ENCODE results near the gene DEF6. TPM values are rescaled to one million over a fixed set of nuclear protein-coding genes. Genes with fewer than 3 reads are reported as not detected.

The DEF6 gene
- total RNA-seq, 1 experiment from 2014 or later: 37.3 TPM

- intact Hi-C loops (cut with micrococcal nuclease): no loop called here
- no peak overlapping the region for H3K9ac ChIP-seq (ENCODE audit: low read length)
- ChIA-PET POLR2A (ENCODE audit: unreplicated experiment) (no interaction called here), CTCF (no interaction called here)
- peaks cover 61% of the 10 kb centered on the region for H3K79me2 ChIP-seq (ENCODE audit: low read length)
- BruUV-seq (replicated peaks): no TSS peak
- DNase-seq (no peak), ATAC-seq (no peak)
- H3K36me3 ChIP-seq (ENCODE audit: low read depth, low read length): peaks cover 37% of the 10 kb centered on the region
- no peak overlapping the region for H3K4me3 ChIP-seq (ENCODE audit: low read length)
- TF ChIP-seq, protein P1, sequence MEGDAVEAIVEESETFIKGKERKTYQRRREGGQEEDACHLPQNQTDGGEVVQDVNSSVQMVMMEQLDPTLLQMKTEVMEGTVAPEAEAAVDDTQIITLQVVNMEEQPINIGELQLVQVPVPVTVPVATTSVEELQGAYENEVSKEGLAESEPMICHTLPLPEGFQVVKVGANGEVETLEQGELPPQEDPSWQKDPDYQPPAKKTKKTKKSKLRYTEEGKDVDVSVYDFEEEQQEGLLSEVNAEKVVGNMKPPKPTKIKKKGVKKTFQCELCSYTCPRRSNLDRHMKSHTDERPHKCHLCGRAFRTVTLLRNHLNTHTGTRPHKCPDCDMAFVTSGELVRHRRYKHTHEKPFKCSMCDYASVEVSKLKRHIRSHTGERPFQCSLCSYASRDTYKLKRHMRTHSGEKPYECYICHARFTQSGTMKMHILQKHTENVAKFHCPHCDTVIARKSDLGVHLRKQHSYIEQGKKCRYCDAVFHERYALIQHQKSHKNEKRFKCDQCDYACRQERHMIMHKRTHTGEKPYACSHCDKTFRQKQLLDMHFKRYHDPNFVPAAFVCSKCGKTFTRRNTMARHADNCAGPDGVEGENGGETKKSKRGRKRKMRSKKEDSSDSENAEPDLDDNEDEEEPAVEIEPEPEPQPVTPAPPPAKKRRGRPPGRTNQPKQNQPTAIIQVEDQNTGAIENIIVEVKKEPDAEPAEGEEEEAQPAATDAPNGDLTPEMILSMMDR (conservative IDR thresholded peaks at IDR 0.05; ENCODE audit: low read depth, low read length): no peak
- TF ChIP-seq EZH2 (IDR thresholded peaks at IDR 0.05; ENCODE audit: low read length, unreplicated experiment): no peak
- no peak for TF ChIP-seq EZH2phosphoT487 (IDR thresholded peaks at IDR 0.05; ENCODE audit: borderline replicate concordance, low read length)
- no peaks in the 10 kb centered on the region for H3K27me3 ChIP-seq (ENCODE audit: low read length)
- H3K9me2 ChIP-seq (replicated peaks; ENCODE audit: low read length): no peaks in the 10 kb centered on the region
- no peak overlapping the region for H3K4me2 ChIP-seq (ENCODE audit: low read length)
- H3K9me3 ChIP-seq (ENCODE audit: low read length): no peaks in the 10 kb centered on the region
- peaks cover 11% of the 10 kb centered on the region; the same call in 1 of the 2 replicates for H3K4me1 ChIP-seq (ENCODE audit: insufficient read depth, low read length)
- H3F3A ChIP-seq (ENCODE audit: low read length, unreplicated experiment): no peaks in the 10 kb centered on the region
- no peak overlapping the region for H2AFZ ChIP-seq (ENCODE audit: low read length)
- H3K27ac ChIP-seq (ENCODE audit: low read length): no peak overlapping the region
- no peaks in the 10 kb centered on the region for H4K20me1 ChIP-seq (ENCODE audit: low read length)
Measured at GRCh38 chr6:35358086-35358485, 60.5 kb downstream of the DEF6 start.

- BruUV-seq (replicated peaks): no TSS peak
- H3K27ac ChIP-seq (ENCODE audit: low read length): peak overlapping the region; percentile 44
- H3K9ac ChIP-seq (ENCODE audit: low read length): no peak overlapping the region
- ChIA-PET POLR2A (ENCODE audit: unreplicated experiment) (no interaction called here), CTCF (no interaction called here)
- no peaks in the 10 kb centered on the region for H3K9me2 ChIP-seq (replicated peaks; ENCODE audit: low read length)
- no peak for DNase-seq
- no peaks in the 10 kb centered on the region for H3K9me3 ChIP-seq (ENCODE audit: low read length)
- no peak overlapping the region for H3K4me2 ChIP-seq (ENCODE audit: low read length)
- H3K36me3 ChIP-seq (ENCODE audit: low read depth, low read length): peaks cover 31% of the 10 kb centered on the region
- H2AFZ ChIP-seq (ENCODE audit: low read length): no peak overlapping the region
- H3K79me2 ChIP-seq (ENCODE audit: low read length): peaks cover 64% of the 10 kb centered on the region
- no peaks in the 10 kb centered on the region for H3K27me3 ChIP-seq (ENCODE audit: low read length)
- no peak overlapping the region for H3K4me3 ChIP-seq (ENCODE audit: low read length)
- H4K20me1 ChIP-seq (ENCODE audit: low read length): no peaks in the 10 kb centered on the region
- peaks cover 11% of the 10 kb centered on the region; the same call in 1 of the 2 replicates for H3K4me1 ChIP-seq (ENCODE audit: insufficient read depth, low read length)
- intact Hi-C loops (cut with micrococcal nuclease): no loop called here
- TF ChIP-seq, protein P1 (conservative IDR thresholded peaks at IDR 0.05; ENCODE audit: low read depth, low read length): no peak
- no peak for TF ChIP-seq EZH2 (IDR thresholded peaks at IDR 0.05; ENCODE audit: low read length, unreplicated experiment)
- no peak for TF ChIP-seq EZH2phosphoT487 (IDR thresholded peaks at IDR 0.05; ENCODE audit: borderline replicate concordance, low read length)
- H3F3A ChIP-seq (ENCODE audit: low read length, unreplicated experiment): no peaks in the 10 kb centered on the region
- ATAC-seq: no peak
Measured at GRCh38 chr6:35359346-35359743, 61.7 kb downstream of the DEF6 start.

DNA sequence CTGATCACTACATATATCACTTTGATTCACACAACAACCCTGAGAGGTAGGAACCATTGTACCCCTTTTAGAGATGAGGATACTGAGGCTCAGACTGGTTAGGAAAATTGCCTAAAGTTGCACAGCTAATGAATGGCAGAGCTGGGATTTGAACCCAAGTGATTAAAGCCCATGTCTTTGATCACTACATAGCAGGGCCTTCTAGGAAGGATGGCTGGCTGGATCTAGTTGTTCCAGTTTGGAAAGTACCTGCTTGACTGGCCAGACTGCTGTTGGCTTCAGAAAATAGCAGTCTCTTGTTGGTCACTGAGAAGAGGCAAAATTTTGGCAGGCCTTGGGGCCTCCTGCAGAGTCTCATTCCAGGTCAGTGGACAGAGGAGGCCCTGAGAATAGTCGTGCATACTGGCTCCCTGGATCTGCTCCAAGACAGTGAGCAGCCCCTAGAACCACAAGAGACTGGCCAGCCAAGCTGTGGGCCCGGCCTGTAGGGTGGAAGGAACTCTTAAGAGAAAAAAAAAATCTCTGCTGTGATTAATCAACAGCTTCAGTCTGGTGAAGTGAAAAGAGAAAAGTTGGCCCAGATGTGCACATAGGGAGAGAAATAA lies 62.2 kb downstream of the DEF6 start:
- Histone ChIP-seq H3K27me3 (ENCODE audit: low read length) (no peaks in the 10 kb centered on the region), H3K9ac (ENCODE audit: low read length) (no peak overlapping the region), H3K27ac (ENCODE audit: low read length) (peak overlapping the region; percentile 44), H3K9me3 (ENCODE audit: low read length) (no peaks in the 10 kb centered on the region), H2AFZ (ENCODE audit: low read length) (no peak overlapping the region), H3K79me2 (ENCODE audit: low read length) (peaks cover 60% of the 10 kb centered on the region), H3K4me1 (ENCODE audit: insufficient read depth, low read length) (peaks cover 11% of the 10 kb centered on the region; the same call in 1 of the 2 replicates), H3K9me2 (replicated peaks; ENCODE audit: low read length) (no peaks in the 10 kb centered on the region), H3K36me3 (ENCODE audit: low read depth, low read length) (peaks cover 26% of the 10 kb centered on the region), H4K20me1 (ENCODE audit: low read length) (no peaks in the 10 kb centered on the region), H3F3A (ENCODE audit: low read length, unreplicated experiment) (no peaks in the 10 kb centered on the region), H3K4me2 (ENCODE audit: low read length) (no peak overlapping the region), H3K4me3 (ENCODE audit: low read length) (no peak overlapping the region)
- BruUV-seq (replicated peaks): no TSS peak
- POLR2A ChIA-PET (ENCODE audit: unreplicated experiment): no interaction called here
- ATAC-seq (peak; percentile 22; the same call in 1 of the 2 replicates), DNase-seq (peak; percentile 39)
- intact Hi-C loops (cut with micrococcal nuclease): no loop called here
- TF ChIP-seq EZH2 (IDR thresholded peaks at IDR 0.05; ENCODE audit: low read length, unreplicated experiment): no peak
- TF ChIP-seq EZH2phosphoT487 (IDR thresholded peaks at IDR 0.05; ENCODE audit: borderline replicate concordance, low read length): no peak
- TF ChIP-seq, protein P1 (conservative IDR thresholded peaks at IDR 0.05; ENCODE audit: low read depth, low read length): no peak
- CTCF ChIA-PET: no interaction called here

All from PC-3 (cell line).